Gastrocnemius medialis (tissue), 4 donors: ENCODE measurements around the gene SRR. TPM values are rescaled to one million over a fixed set of nuclear protein-coding genes. Genes with fewer than 3 reads are reported as not detected.
A peak's percentile ranks its signal among the peaks of the same experiment; 100 is the strongest.

ENCODE experiments used
- ATAC-seq, 2 donors: fragments of 150-250 bp; one replicate each; pipeline ENCODE4 v1.9.1; 2016
- DNase-seq, 2 donors: peaks; one replicate each; pipeline ENCODE4 v3.0.0-alpha.2; 2019
- H3K27ac ChIP-seq, 4 donors: fragments of 200-600 bp; sonication (generic); 1 replicate in 1 of 4; 2 replicates in 3 of 4; pipeline ENCODE4 v1.5.1; 2016 to 2018; ENCODE audit warnings: mild to moderate bottlenecking in 2 of 4, moderate library complexity in 1 of 4
- H3K27me3 ChIP-seq, 3 donors: fragments of 200-600 bp; sonication (generic) in 2 of 3; 1 replicate in 1 of 3; 2 replicates in 2 of 3; pipeline versions ENCODE4 v1.5.1 to v1.6.0; 2016 to 2019; ENCODE audit warnings: mild to moderate bottlenecking in 1 of 3, moderate library complexity in 1 of 3
- H3K36me3 ChIP-seq, 2 donors: fragments of 200-600 bp; sonication (generic) in 1 of 2; one replicate each; pipeline ENCODE4 v1.5.1; 2017 to 2018
- H3K4me1 ChIP-seq, 2 donors: fragments of 200-600 bp; sonication (generic) in 1 of 2; one replicate each; pipeline ENCODE4 v1.5.1; 2016 to 2017; ENCODE audit warnings: mild to moderate bottlenecking in 2 of 2
- H3K4me3 ChIP-seq, 4 donors: fragments of 200-600 bp; sonication (generic) in 3 of 4; 1 replicate in 1 of 4; 2 replicates in 3 of 4; pipeline ENCODE4 v1.5.1; 2016 to 2019; ENCODE audit warnings: mild to moderate bottlenecking in 2 of 4
- H3K9me3 ChIP-seq, 3 donors: fragments of 200-600 bp; sonication (generic) in 2 of 3; 1 replicate in 1 of 3; 2 replicates in 2 of 3; pipeline ENCODE4 v1.5.1; 2016 to 2019
- CTCF ChIP-seq, 5 experiments: fragments of 450-650 bp in 3 of 5; fragments of 200-600 bp in 2 of 5; sonication (generic) in 2 of 5; IDR thresholded peaks in 4 of 5; conservative IDR thresholded peaks in 1 of 5; 1 replicate in 4 of 5; 2 replicates in 1 of 5; pipeline ENCODE4 v1.5.1; 2016 to 2019; ENCODE audit warnings: antibody characterized with exemption in 5 of 5, mild to moderate bottlenecking in 3 of 5, moderate library complexity in 3 of 5
- POLR2A ChIP-seq, 2 donors: fragments of 450-650 bp; IDR thresholded peaks; one replicate each; pipeline ENCODE4 v1.6.1; 2017; ENCODE audit warnings: antibody characterized with exemption in 2 of 2, mild to moderate bottlenecking in 2 of 2, moderate library complexity in 2 of 2
- in situ Hi-C, 4 donors: fragments of 200-750 bp; cut with MboI; loops; one replicate each; pipeline versions ENCODE4 v1.15.0 to v1.8.0; 2017; ENCODE audit warnings: low sequenced_read_pairs in 4 of 4
- intact Hi-C: fragments of 100-400 bp; cut with DNase I; formaldehyde crosslinking; loops from one replicate; pipeline ENCODE4 v1.15.1; 2023; ENCODE audit warnings: low total_unique reads
- total RNA-seq, 4 donors: library from RNA; depleted of rRNA; stranded (reverse); fragments of >200 nt; gene quantifications; one replicate each; pipeline versions ENCODE4 v1.1.0 to v1.2.3, GENCODE V29; 2016

SRR gene
- total RNA-seq, 4 donors from 2014 or later = 3.0 to 20.0 (median 10.7) TPM

- TF ChIP-seq POLR2A (IDR thresholded peaks at IDR 0.05) (no peak), CTCF (IDR thresholded peaks at IDR 0.05 in 4 of 5, conservative IDR thresholded peaks at IDR 0.05 in 1 of 5) (no peak)
- H3K36me3 ChIP-seq = peaks cover 2 to 60% of the 10 kb centered on the region in 2 donors
- in situ Hi-C loops (loop anchor here in 1 of 4 donors (25.0 kb wide), 1 partner anchor 396 kb away; no protein-coding TSS in a partner anchor), intact Hi-C loops (loop anchor here (10.0 kb wide), 1 partner anchor 379 kb away; no protein-coding TSS in a partner anchor)
- no peak for DNase-seq
- H3K27ac ChIP-seq = no peak overlapping the region
- H3K4me3 ChIP-seq = no peak overlapping the region
- H3K9me3 ChIP-seq = no peaks in the 10 kb centered on the region
- no peaks in the 10 kb centered on the region for H3K4me1 ChIP-seq
- H3K27me3 ChIP-seq = no peaks in the 10 kb centered on the region
- ATAC-seq = peak in 1 of 2 donors; percentile 35
Measured at GRCh38 chr17:2283302-2283701, 20.4 kb upstream of the SRR start.

- DNase-seq = no peak
- ATAC-seq = no peak
- Histone ChIP-seq H3K36me3 (peaks cover 2 to 66% of the 10 kb centered on the region in 2 donors), H3K27ac (no peak overlapping the region), H3K4me3 (no peak overlapping the region), H3K4me1 (no peaks in the 10 kb centered on the region), H3K9me3 (no peaks in the 10 kb centered on the region), H3K27me3 (no peaks in the 10 kb centered on the region)
- intact Hi-C loops (loop anchor here (10.0 kb wide), 1 partner anchor 385 kb away; no protein-coding TSS in a partner anchor), in situ Hi-C loops (loop anchor here in 1 of 4 donors (25.0 kb wide), 1 partner anchor 403 kb away; no protein-coding TSS in a partner anchor)
- no peak for TF ChIP-seq POLR2A (IDR thresholded peaks at IDR 0.05)
- no peak for TF ChIP-seq CTCF (IDR thresholded peaks at IDR 0.05 in 4 of 5, conservative IDR thresholded peaks at IDR 0.05 in 1 of 5)
Measured at GRCh38 chr17:2289878-2290478, 13.8 kb upstream of the SRR start.

GRCh38 chr17:2292100-2292499, 11.7 kb upstream of the SRR start:
- DNase-seq (no peak), ATAC-seq (no peak)
- H3K4me1 ChIP-seq = no peaks in the 10 kb centered on the region
- no peak overlapping the region for H3K27ac ChIP-seq
- in situ Hi-C loops = loop anchor here in 1 of 4 donors (25.0 kb wide), 1 partner anchor 405 kb away; no protein-coding TSS in a partner anchor
- no peaks in the 10 kb centered on the region for H3K9me3 ChIP-seq
- peaks cover 0 to 83% of the 10 kb centered on the region in 2 donors for H3K36me3 ChIP-seq
- H3K27me3 ChIP-seq = no peaks in the 10 kb centered on the region
- no peak overlapping the region for H3K4me3 ChIP-seq
- intact Hi-C loops = no loop called here
- TF ChIP-seq CTCF (IDR thresholded peaks at IDR 0.05 in 4 of 5, conservative IDR thresholded peaks at IDR 0.05 in 1 of 5) (no peak), POLR2A (IDR thresholded peaks at IDR 0.05) (no peak)

GRCh38 chr17:2295575-2295974, 8.2 kb upstream of the SRR start:
- intact Hi-C loops = no loop called here
- H3K4me1 ChIP-seq = peaks cover 0 to 9% of the 10 kb centered on the region in 2 donors
- DNase-seq (no peak), ATAC-seq (no peak)
- H3K27me3 ChIP-seq = no peaks in the 10 kb centered on the region
- no peak overlapping the region for H3K4me3 ChIP-seq
- peaks cover 0 to 87% of the 10 kb centered on the region in 2 donors for H3K36me3 ChIP-seq
- TF ChIP-seq POLR2A (IDR thresholded peaks at IDR 0.05) = no peak
- no peak for TF ChIP-seq CTCF (IDR thresholded peaks at IDR 0.05 in 4 of 5, conservative IDR thresholded peaks at IDR 0.05 in 1 of 5)
- in situ Hi-C loops = loop anchor here in 1 of 4 donors (25.0 kb wide), 1 partner anchor 408 kb away; no protein-coding TSS in a partner anchor
- no peaks in the 10 kb centered on the region for H3K9me3 ChIP-seq
- H3K27ac ChIP-seq = no peak overlapping the region
